Measurements from ENCODE around the gene ZYX. TPM values are rescaled to one million over a fixed set of nuclear protein-coding genes. Genes with fewer than 3 reads are reported as not detected.

The ZYX gene
- total and polyA plus RNA-seq, 9 of the 15 experiments (the other 6 are each of a cell fraction or from before 2014, with no cell fraction given) = 1.8 to 130 (median 15.7) TPM

DNA sequence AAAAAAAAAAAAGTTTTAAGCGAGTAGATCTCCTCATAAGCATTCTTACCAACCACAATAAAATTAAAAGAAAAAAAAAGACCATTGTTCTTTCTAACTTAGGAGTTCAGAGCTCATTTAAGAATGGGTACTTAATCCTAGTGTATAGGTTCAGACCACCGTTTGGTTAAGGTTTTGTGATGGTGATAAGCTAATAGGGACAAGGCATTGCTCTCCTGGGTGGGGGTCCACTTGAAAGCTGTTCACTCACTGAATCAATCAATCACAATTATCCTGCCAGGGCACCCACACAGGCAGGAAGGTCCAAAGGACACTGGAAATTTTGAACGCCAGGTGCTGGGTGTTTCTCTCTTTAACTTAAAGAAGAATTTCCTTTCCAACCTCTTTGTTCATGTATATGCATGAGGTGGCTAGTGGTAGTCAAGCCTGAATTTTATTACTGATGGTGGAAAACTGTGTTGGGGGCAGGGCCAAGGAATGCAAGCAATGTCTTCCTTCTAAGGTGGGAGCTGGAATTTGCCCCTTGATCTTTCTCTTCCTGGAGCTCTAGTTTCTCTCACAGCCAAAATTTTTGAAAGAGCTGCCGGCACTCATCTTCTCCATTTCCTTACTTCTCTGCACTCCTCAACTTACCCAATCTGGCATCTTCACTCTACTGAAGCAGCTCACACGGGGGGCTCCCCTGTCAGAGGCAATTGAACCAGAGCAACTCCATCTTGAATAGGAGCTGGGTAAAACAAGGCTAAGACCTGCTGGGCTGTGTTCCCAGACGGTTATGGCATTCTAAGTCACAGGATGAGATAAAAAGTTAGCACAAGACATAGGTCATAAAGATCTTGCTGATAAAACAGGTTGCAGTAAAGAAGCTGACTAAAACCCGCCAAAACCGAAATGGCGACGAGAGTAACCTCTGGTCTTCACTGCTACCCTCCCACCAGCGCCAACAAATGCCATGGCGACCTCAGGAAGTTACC is 11.2 kb upstream of the ZYX start (continued):
- no peak for TF ChIP-seq PRPF4 (IDR thresholded peaks at IDR 0.05; ENCODE audit: insufficient read depth, low read depth, low read length, poor library complexity, severe bottlenecking)
- TF ChIP-seq POLR2B (IDR thresholded peaks at IDR 0.05; ENCODE audit: low read depth, partially characterized antibody) = no peak
- TF ChIP-seq JUND (IDR thresholded peaks at IDR 0.05; ENCODE audit: borderline replicate concordance, low read depth, low read length) = no peak
- peak; percentile 49; the same call in 1 of the 3 replicates for TF ChIP-seq JUND (tag; IDR thresholded peaks at IDR 0.05; ENCODE audit: borderline replicate concordance, low read depth, low read length)
- TF ChIP-seq, protein P1, sequence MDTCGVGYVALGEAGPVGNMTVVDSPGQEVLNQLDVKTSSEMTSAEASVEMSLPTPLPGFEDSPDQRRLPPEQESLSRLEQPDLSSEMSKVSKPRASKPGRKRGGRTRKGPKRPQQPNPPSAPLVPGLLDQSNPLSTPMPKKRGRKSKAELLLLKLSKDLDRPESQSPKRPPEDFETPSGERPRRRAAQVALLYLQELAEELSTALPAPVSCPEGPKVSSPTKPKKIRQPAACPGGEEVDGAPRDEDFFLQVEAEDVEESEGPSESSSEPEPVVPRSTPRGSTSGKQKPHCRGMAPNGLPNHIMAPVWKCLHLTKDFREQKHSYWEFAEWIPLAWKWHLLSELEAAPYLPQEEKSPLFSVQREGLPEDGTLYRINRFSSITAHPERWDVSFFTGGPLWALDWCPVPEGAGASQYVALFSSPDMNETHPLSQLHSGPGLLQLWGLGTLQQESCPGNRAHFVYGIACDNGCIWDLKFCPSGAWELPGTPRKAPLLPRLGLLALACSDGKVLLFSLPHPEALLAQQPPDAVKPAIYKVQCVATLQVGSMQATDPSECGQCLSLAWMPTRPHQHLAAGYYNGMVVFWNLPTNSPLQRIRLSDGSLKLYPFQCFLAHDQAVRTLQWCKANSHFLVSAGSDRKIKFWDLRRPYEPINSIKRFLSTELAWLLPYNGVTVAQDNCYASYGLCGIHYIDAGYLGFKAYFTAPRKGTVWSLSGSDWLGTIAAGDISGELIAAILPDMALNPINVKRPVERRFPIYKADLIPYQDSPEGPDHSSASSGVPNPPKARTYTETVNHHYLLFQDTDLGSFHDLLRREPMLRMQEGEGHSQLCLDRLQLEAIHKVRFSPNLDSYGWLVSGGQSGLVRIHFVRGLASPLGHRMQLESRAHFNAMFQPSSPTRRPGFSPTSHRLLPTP (IDR thresholded peaks at IDR 0.05; ENCODE audit: borderline replicate concordance, extremely low read depth, insufficient read length) = no peak
- no peak for TF ChIP-seq POLR3A (IDR thresholded peaks at IDR 0.05; ENCODE audit: borderline replicate concordance, extremely low read depth, insufficient read depth, insufficient read length)
- TF ChIP-seq SIRT6 (IDR thresholded peaks at IDR 0.05; ENCODE audit: low read depth, low read length) = no peak
- TF ChIP-seq ZSCAN29 (IDR thresholded peaks at IDR 0.05) = no peak
- no peak for TF ChIP-seq C11orf30 (IDR thresholded peaks at IDR 0.05; ENCODE audit: low read depth)
- TF ChIP-seq ZNF282 (CRISPR knock-in tag; IDR thresholded peaks at IDR 0.05) = no peak
- no peak for TF ChIP-seq ZNF696 (CRISPR knock-in tag; conservative IDR thresholded peaks at IDR 0.05)
- TF ChIP-seq CTCFL (IDR thresholded peaks at IDR 0.05; ENCODE audit: borderline replicate concordance, insufficient read depth, low read depth, low read length, poor library complexity, severe bottlenecking) = no peak
- TF ChIP-seq BACH1 (tag; IDR thresholded peaks at IDR 0.05) = peak; percentile 97
- no peak for TF ChIP-seq ZC3H4 (CRISPR knock-in tag; IDR thresholded peaks at IDR 0.05; ENCODE audit: borderline replicate concordance)
- TF ChIP-seq, protein P2, sequence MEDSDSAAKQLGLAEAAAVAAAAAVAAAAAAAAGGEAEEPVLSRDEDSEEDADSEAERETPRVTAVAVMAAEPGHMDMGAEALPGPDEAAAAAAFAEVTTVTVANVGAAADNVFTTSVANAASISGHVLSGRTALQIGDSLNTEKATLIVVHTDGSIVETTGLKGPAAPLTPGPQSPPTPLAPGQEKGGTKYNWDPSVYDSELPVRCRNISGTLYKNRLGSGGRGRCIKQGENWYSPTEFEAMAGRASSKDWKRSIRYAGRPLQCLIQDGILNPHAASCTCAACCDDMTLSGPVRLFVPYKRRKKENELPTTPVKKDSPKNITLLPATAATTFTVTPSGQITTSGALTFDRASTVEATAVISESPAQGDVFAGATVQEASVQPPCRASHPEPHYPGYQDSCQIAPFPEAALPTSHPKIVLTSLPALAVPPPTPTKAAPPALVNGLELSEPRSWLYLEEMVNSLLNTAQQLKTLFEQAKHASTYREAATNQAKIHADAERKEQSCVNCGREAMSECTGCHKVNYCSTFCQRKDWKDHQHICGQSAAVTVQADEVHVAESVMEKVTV (CRISPR knock-in tag; IDR thresholded peaks at IDR 0.05) = peak; percentile 47; the same call in 1 of the 2 replicates
- TF ChIP-seq SIX5 (IDR thresholded peaks at IDR 0.05; ENCODE audit: borderline replicate concordance in 1 of 2, insufficient read depth in 1 of 2, low read depth in 1 of 2, low read length in 2 of 2) = no peak
- no peak for TF ChIP-seq NELFE (IDR thresholded peaks at IDR 0.05; ENCODE audit: insufficient read depth, insufficient read length)
- peak; percentile 99 for TF ChIP-seq HIVEP1 (CRISPR knock-in tag; IDR thresholded peaks at IDR 0.05)
- TF ChIP-seq CHD4 (IDR thresholded peaks at IDR 0.05; ENCODE audit: insufficient read depth, insufficient replicate concordance, low read depth, low read length, poor library complexity, severe bottlenecking) = no peak

Measured in K562 (cell line).